ENCODE data around the gene PPHLN1. TPM values are rescaled to one million over a fixed set of nuclear protein-coding genes. Genes with fewer than 3 reads are reported as not detected.

Gene PPHLN1
- total and polyA plus RNA-seq, 2 of the 8 experiments (the other 6 are each of a cell fraction or from before 2014, with no cell fraction given): 34.3 to 71.6 TPM

DNA sequence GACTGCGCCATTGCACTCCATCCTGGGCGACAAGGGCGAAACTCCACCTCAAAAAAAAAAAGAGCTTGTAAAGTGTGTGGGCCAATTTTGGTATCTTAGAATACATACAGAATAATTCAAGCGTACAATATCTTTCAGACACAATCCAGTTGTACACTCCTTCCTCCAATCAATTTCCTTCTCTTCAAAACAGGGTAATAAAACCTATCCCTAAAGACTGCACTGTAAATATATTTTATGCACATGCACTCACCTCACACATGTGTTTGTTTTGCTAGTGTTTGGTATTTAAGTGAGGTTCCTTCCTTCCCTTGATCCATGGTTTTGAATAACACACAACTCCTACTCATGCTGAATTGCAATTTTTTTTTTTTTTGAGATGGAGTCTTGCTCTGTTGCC, 137.7 kb downstream of the PPHLN1 start:
- Histone ChIP-seq H4K8ac (ENCODE audit: extremely low read depth, insufficient read depth, low read length) (no peak overlapping the region), H3K9ac (replicated peaks in 1 of 4; ENCODE audit: extremely low read depth in 1 of 4, low read depth in 3 of 4, low read length in 3 of 4) (no peak overlapping the region), H3K23me2 (ENCODE audit: low read depth, low read length) (no peaks in the 10 kb centered on the region), H3K79me1 (ENCODE audit: low read depth, low read length) (no peaks in the 10 kb centered on the region; the same call in 1 of the 2 replicates), H3K36me3 (ENCODE audit: control insufficient read depth in 2 of 4, insufficient read depth in 4 of 4, low read length in 3 of 4) (peaks cover 18 to 88% (median 30%) of the 10 kb centered on the region in 4 experiments), H3K4me2 (ENCODE audit: insufficient read depth in 1 of 2, low read depth in 2 of 2, low read length in 2 of 2) (no peak overlapping the region), H3K23ac (ENCODE audit: insufficient read length) (no peak overlapping the region), H3K4me1 (replicated peaks in 1 of 4; ENCODE audit: control insufficient read depth in 3 of 4, insufficient read depth in 4 of 4, low read length in 3 of 4) (peaks cover 0 to 12% (median 7%) of the 10 kb centered on the region in 4 experiments; a peak in 3 of 7 replicates), H2AFZ (ENCODE audit: low read length) (no peak overlapping the region), H2BK20ac (ENCODE audit: low read length) (no peak overlapping the region), H2AK5ac (ENCODE audit: low read depth, low read length) (no peak overlapping the region), H2BK120ac (replicated peaks; ENCODE audit: low read depth, low read length) (no peak overlapping the region), H4K20me1 (replicated peaks in 1 of 2; ENCODE audit: control insufficient read depth in 1 of 2, insufficient read depth in 2 of 2, low read length in 2 of 2) (peaks cover 4 to 6% of the 10 kb centered on the region in 2 experiments), H3K27me3 (replicated peaks in 1 of 4; ENCODE audit: control insufficient read depth in 3 of 4, extremely low read depth in 1 of 4, insufficient read depth in 3 of 4, low read length in 3 of 4) (no peaks in the 10 kb centered on the region), H3K4me3 (ENCODE audit: extremely low read depth in 1 of 4, insufficient read depth in 2 of 4, low read depth in 3 of 4, low read length in 4 of 4) (no peak overlapping the region), H3K9me3 (ENCODE audit: insufficient read depth in 2 of 2, low read depth in 1 of 2, low read length in 1 of 2) (no peaks in the 10 kb centered on the region), H3K4ac (replicated peaks; ENCODE audit: insufficient read length, low read depth, low read length) (no peak overlapping the region), H4K91ac (replicated peaks; ENCODE audit: insufficient read length, low read length) (no peak overlapping the region), H2BK5ac (ENCODE audit: low read depth, low read length) (no peak overlapping the region), H4K5ac (ENCODE audit: insufficient read length, low read depth, low read length) (no peak overlapping the region), H3K56ac (replicated peaks; ENCODE audit: insufficient read length, low read depth, low read length) (no peak overlapping the region), H3K79me2 (ENCODE audit: control insufficient read depth in 1 of 2, insufficient read depth in 2 of 2, low read length in 2 of 2) (peaks cover 0 to 11% of the 10 kb centered on the region in 2 experiments; a peak in 1 of 4 replicates), H3K27ac (ENCODE audit: low read depth, low read length) (no peak overlapping the region), H2BK15ac (ENCODE audit: low read length) (no peak overlapping the region), H2BK12ac (ENCODE audit: low read depth, low read length) (no peak overlapping the region), H3K14ac (ENCODE audit: insufficient read length) (no peak overlapping the region), H3K18ac (ENCODE audit: extremely low read depth, low read length) (no peak overlapping the region)
- TF ChIP-seq TBP (IDR thresholded peaks at IDR 0.05; ENCODE audit: low read depth, low read length): no peak
- no peak for TF ChIP-seq JUND (IDR thresholded peaks at IDR 0.05; ENCODE audit: low read length)
- TF ChIP-seq POLR2AphosphoS5 (IDR thresholded peaks at IDR 0.05; ENCODE audit: low read depth, low read length): no peak
- CTCF ChIA-PET (ENCODE audit: partially characterized antibody): no interaction called here
- POLR2A ChIA-PET (ENCODE audit: partially characterized antibody): interaction anchor here (0.9 to 5.5 kb wide), 3 partner anchors 9 to 57 kb away, joined by 3 to 21 read pairs (median 5); no protein-coding TSS in a partner anchor
- FAIRE-seq (no peak), DNase-seq (ENCODE audit: low read depth in 1 of 2, low spot score in 2 of 2) (no peak)
- 99% methylated on average over 4 of the region's 4 CpGs; no CpG with 5 or more reads in 1 of the 2 experiments for WGBS, 2 experiments (ENCODE audit: extremely low coverage in 1 of 2, insufficient coverage in 1 of 2, insufficient read length in 1 of 2, insufficient replicate concordance in 2 of 2, low coverage in 1 of 2, low lambda C conversion rate in 2 of 2, missing lambda C conversion rate in 1 of 2)

Measured in H1 (cell line).